T1000 (cell line): ENCODE measurements around the gene CCDC112.
"Not testable (repeated sequence)": the region's sequence is repeated elsewhere in the genome, so short reads cannot be mapped to it uniquely, and the experiment has no call there.

Experiments used
- DNase-seq: peaks from one replicate; lab custom pipeline; 2025; ENCODE audit warnings: mixed read lengths; lab: John Stamatoyannopoulos, UW

CCDC112 gene, protein sequence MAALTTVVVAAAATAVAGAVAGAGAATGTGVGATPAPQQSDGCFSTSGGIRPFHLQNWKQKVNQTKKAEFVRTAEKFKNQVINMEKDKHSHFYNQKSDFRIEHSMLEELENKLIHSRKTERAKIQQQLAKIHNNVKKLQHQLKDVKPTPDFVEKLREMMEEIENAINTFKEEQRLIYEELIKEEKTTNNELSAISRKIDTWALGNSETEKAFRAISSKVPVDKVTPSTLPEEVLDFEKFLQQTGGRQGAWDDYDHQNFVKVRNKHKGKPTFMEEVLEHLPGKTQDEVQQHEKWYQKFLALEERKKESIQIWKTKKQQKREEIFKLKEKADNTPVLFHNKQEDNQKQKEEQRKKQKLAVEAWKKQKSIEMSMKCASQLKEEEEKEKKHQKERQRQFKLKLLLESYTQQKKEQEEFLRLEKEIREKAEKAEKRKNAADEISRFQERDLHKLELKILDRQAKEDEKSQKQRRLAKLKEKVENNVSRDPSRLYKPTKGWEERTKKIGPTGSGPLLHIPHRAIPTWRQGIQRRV

DNA sequence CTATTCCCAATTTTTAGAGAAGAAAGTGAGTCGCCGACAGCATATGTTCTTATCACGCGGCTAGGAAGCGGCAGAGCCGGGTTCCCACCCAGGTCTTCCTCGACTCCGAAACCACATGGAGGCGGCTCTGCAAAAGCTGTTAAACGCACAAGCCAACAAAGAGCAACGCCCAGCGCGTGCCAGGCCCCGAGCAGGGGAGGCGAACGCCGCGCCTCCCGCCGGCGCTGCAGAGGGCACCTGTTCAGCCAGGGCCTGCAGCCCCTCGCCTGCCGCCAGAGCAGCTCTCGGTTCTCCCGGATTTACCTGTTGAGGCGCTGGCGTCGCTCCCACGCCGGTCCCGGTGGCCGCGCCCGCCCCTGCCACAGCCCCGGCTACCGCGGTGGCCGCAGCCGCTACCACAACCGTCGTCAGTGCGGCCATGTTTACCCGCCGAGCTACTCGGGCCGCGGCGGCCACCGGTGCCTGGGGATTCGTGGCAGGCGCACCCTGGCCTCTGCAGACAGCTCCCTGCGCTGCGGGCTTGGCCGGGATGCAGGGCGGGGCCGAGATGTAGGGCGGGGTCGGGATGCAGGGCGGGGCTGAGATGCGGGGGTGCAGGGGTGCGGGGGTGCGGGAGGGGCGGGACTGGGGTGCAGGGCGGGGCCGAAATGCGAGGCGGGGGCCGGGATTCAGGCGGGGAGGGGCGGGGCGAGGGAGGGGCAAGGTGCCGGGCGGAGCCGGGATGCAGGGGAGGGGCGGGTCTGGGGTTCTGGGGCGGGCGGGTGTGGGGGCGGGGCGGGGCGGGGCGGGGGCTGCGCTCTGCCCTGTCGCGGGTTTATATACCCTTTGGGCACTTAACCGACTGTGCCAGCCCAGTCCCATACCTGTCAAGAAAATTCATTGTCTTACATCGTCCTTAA, at the start of gene CCDC112:
CCDC112 (minus strand) TSS at position 531 of the 899 bp plus-strand sequence; CDS start at position 420, 111 bp downstream.
- DNase-seq: peak; percentile 75

DNA sequence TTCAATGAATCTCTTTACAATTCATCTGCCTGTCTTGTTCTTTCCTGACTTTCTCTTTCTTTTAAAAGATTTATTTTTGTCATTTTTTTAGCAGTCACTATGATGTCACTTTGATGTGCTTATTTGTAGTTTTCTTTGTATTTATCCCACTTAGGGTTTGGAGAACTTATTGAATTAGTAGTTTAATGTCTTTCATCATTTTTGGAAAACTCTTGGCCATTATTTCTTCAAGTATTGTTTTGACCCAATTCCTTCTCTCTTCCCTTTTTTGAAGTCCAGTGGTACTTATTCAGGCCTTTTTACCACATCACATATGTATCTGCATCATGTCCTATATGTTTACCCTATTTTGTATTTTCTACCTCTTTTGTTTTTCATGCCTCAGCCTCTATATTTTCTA, 48.9 kb upstream of the CCDC112 start:
- no peak for DNase-seq

DNA sequence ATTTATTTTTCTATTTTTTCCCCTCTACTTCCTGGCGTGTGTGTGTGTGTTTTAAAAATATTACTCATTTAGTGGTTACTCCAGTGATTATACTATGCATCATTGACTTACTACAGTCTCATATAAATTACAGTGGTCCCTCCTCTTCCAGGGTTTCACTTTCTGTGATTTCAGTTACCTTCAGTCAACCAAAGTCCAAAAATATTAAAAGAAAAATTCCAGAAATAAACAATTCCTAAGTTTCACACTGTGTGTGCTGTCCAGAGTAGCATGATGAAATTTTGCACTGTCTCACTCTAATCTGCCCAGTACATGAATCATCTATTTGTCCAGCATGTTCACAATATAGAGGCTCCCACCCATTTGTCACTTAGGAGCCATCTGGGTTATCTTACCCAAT, 47.4 kb upstream of the CCDC112 start:
- no peak for DNase-seq

DNA sequence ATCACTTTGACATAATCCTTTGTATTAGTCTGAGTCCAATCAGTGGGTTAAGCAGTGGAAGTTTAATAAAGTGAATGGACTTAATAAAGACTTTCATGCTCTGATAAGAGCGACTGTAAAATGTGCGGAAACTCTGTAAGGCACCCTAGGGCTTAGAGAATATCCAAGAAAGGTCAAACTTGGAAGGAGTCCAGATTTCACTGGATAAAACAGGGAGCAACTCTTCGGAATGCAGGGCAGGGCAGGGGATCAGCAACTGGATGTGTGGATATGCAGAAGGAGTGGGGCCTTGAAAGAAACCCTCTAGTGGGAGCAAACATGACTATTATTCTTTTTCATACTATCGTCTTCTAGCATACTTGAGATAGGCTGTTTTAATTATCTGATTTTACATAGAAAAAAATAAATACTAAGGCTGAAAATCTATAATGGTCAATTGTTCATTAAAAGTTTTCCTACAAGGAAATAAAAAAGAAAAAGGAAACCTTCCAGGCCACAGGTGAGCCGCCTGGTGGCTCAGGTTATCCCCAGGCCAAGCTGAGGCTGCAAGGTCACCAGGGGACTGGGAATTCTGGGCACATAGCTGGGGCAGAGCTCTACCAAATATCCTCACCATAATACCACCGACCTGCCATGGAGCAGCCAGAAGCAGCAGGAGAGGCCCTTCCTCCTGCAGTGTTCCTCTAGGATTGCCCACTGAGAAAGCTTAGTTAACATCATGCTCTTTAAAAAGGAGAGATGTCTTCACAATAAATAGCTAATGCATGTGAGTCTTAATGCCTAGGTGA, 46.3 kb upstream of the CCDC112 start:
- DNase-seq: no peak

DNA sequence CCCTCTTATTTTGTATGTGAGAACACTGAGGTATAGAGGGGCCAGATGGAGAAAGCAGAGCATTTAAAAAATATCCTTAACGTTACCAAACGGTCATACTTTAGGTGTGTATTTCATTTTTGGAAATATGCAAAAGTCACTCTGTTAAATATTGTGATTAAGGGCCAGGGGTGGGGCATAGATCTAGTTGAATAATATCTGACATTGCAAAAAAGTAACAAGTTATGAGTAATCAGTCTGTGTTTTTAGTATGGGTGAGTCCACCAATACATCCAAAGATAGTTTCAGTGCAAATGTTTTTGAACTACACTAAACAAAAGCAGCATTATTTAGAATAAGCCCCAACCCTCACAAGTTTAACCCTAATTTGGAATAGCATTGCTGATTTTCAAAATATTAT, 45.3 kb upstream of the CCDC112 start:
- DNase-seq: no peak

DNA sequence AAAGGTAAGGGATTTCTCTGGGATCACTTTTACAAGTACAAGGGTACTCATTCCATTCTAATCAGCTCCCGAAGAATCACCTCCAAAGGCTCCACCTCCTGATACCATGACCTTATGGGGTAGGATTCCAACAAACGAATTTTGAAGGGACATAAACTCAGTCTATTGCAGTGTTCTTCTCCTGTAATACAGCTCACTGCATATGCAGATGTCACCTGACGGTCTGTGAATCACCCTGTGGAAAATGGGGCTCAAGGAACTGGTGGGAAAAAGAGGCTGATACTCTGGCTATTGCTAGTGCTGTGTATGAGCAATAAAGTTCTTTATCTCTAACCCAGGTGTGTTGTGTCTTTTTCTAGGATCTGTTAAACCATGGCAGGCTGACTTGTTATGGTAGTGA, 42.4 kb upstream of the CCDC112 start:
- DNase-seq: no peak

DNA sequence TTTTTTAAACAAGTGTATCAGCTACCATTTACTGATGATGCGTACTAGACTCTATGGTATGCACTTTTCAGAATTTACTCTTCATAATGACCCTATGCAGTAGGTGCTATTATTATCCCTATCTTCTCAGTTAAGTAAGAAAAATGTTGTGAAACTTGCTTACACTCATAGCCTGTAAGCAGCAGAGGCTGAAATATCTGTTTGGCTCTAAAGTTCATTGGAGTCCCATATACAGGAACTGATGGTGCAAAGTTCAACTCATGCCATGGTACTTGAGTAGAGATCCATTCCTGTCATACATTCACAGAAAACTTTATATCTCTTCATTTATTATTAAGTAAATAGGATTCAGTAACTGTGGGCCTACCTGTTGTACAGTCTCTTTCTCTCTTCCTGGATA, 41.4 kb upstream of the CCDC112 start:
- no peak for DNase-seq

DNA sequence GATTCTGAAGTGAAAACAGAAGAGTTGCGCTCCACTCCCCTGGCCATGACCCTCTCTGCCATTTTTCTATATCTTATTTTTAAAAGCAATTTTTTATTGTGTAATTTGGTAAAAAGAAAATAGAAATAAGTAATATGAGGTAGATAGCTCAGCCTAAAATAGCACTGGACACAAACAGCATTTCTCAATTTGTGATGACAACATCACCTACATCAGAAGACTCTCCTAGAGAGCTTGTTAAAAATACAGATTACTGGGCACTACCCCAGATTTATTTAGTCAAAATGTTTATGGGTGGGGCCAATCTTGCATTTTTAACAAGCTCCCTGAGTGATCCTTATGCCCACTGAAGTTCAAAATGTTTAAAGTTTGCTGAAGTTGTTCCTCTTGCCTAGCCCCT, 40.5 kb upstream of the CCDC112 start:
- no peak for DNase-seq

DNA sequence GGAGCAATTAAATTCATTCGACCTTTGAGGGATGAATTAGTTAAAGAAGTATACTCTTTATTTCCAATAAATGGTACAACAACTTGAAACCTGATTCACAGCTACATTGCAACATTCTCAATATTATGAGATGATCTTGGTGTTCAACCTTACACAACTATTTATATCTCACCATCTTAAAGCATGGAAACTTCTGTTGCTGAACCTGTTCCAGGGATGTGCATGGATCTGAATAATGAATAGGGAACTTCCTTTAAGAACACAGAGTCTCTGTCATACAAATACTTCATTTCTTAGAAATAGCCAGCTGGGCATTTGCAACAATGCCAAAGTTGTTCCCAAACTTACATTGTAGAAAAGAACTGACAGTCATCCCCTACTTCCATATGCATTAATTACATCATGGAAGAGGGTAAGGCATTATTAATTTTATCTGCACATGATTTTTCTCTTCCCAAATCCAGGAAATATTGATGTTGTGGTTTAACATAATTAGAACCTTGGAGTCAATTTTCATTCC, 39.8 kb upstream of the CCDC112 start:
- DNase-seq: no peak

DNA sequence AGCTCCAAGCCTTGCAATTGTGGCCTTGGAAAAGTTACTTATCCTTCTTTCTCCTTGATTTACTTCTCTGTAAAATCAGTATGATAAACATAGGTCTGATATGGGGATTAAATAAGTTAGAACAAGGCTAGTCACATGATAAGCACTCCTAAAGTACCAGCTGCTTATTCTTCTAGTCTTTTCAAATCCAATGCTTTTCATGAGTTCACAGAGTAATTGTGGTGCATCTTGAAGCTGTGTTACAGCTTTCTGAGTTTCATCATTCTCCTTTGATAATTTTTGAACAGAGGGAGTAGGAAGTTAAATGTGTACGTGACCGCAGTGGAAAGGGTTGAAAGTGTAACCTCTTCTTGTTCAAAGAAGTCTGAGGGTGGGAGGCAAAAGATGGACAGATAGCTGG, 38.8 kb upstream of the CCDC112 start:
- DNase-seq: no peak

DNA sequence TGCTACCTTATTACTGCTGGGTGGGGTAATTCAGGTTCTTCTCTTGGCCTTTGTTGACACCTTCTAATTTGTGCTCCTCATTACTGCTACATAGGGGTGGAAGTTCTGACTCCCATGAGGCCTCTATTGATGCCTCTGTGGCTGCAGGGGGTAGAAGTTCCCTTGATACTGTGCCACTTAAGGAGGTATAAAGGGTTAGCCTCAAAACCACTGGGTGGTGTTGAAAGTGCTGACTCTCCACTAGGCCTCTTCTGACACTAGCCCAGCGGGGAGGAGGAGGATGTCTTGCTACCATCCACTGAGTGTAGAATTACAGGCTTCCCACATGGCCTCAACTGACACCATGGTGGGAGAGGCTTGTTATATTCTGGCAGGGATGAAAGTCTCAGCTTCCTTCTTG, 36.7 kb upstream of the CCDC112 start:
- DNase-seq: no peak

DNA sequence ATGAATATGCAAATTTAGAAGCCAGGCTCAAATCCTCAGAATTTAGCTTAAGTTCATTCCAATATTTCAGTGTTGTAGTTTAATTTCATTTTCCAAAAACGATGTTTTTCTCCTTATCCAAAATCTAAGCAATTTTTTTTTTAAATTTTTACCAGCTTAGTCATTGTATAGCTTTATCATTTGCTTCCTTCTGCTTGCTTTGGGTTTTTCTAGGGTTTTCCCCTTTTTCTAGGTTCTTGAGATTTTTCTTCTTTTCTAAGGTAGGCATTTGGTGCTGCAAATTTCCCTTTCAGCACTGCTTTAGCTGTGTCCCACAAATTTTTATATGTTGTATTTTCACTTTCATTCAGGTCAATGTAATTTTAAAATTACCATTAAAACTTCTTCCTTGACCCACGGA, 34.4 kb upstream of the CCDC112 start:
- no peak for DNase-seq

DNA sequence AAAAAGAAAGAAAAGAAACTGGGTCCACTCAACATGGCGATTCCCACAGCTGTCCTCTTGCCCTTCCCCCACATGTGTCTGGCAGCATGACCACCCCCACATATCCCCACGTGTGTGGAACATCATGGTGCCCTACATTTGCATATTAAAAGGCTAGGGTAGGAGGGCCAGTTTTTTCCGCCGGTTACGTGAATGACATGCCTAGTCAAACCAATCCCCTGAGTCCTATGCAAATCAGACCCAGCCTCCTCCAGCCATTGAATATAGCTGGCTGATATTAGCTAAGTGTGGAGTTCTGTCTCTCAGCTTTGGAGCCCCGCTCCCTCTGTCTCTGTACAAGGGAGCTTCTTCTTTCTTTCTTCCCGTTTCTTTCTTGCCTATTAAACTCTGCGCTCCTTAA, 33.0 kb upstream of the CCDC112 start:
- DNase-seq: no peak

DNA sequence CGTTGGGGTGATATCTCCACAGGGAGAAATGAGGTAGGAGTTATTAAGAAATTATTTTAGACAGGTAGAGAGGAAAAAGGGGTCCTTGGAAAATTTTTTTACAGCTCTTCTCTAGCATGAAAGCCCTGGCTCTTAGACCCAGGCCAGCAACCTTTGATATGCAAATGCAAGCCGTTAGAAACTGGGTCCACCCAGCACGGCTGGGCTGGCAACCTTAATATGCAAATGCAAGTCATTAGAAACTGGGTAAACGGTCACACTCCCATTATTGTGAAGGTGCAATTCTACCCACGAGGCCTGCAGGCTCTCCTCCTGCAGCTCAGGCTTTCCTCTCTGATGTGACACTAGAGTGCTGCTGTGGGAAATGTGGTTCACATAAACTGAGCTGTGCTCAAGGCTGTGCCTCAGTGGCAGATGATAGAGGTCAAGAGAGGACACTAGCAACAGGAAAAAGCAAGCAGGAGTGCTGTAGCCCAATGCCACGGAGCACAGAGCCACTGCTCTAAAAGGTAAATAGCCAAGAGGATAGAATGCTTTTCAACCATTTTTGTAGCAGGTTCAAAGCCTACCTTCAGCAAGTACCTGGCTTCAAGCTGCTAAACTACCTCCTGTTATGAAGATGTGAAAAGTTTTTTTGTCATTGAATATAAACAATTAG, 32.3 kb upstream of the CCDC112 start:
- not testable (repeated sequence) for DNase-seq

DNA sequence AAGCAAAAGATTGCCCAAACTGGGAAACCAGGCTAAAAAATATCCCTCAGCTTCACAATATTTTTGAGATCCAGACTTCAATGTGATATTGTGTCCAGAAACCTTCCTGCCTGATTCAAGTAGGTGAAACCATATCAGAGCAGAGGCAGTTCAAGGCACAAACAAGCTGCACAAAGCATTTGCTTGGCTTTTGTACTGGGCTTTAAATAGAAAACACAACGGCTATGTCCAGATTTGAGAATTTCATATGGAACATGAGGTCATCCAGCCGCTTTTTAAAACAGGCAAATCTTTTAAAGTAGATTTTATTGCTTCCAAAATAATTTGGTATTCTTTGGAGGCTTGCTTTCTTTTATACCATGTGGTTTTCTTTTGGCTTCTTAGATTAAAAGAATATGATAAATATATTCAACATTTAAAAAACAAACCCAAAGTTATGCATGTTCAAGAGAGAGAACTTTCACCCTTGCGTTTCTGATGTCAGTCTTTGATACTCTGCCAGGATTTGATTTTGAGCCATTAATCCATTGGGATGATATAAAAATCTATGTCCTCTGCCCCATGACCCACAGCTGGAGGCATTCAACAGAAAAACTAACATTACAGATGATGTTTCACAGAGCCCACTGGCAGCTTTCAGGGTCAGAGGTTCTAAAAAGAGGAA, 29.0 kb upstream of the CCDC112 start:
- DNase-seq: no peak

DNA sequence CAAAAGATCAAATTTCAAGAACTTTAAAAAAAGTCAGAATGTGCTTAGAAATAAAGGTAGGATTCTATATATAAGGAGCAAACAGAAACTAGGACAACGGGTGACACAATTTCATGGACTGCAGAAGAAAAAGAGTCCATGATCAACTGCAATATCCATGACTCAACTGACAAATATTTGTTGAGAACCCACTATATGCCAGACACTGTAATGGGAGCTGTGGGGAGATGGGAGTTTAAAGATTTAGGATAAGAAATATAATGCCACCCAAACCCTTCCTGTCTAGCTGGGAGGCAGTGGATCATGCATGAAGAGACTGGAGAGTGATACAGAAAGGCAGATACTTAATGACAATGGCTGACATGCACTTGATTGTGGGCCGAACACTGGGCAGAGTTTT, 27.6 kb upstream of the CCDC112 start:
- no peak for DNase-seq

DNA sequence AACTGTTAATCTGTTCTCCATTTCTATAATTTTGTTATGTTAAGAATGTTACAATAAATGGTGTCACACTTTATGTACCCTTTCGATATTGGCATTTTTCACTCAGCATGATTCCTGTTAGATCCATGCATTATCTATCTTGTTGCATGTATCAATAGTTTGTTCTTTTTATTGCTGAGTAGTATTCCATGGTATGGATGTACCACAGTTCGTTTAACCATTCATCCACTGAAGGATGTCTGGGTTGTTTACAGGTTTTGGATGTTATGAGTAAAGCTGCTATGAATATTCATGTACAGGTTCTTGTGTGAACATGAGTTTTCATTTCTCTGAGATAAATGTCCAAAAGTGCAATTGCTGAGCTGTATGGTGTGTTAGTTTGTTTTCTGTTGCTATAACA, 26.3 kb upstream of the CCDC112 start:
- no peak for DNase-seq

DNA sequence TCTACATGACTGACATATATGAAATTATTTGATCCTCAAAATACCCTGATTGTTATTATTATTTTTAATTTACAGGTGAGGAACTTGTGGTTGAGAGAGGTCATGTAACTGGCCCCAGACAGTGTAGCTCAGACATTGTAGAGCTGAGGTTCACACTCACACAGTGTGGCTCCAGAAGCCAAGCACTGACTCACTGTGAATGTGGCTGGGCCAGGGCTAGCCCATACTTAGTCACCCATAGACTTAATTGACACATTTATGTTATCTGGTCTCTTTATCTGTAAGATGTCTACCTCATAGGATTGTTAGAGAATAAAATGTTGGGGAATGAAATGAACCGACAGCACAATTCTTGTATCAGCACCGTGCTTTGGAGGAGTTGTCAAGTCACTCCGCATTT, 24.9 kb upstream of the CCDC112 start:
- DNase-seq: no peak

DNA sequence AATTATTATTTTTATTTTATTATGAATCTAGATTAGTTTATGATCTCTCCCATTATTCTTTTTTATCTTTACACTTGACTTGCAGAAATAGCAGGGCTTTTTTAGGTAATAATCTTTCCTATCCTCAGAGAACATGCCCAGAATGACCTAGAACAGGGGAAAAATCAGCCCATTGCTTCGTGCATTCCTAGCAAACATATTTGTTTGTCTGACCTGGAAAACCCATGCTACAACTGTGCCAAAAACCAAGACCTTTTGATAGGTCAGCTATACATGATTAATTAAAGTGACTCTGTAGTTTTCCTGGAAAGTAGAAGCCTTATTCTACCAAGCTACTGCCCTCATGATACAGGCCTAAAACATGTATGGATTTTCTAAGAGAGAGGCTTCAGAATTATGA, 24.1 kb upstream of the CCDC112 start:
- no peak for DNase-seq

DNA sequence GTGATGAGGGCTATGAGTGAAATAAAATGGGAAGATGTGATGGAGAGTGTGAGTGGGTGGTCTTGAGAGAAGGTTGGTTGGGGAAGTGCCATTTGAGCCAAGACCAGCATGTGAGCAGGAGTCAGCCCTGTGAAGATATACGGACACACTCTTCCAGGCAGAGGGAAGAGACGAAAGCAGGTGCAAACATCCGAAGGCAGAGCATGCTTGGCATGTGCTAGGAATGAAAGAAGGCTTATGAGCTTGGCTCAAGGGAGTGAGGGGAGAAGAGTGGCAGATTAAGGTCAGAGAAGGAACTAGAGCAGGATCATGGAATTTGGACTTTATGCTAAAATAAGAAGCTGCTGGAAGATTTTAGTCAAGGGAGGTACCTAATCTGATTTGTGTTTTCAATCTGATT, 23.6 kb upstream of the CCDC112 start:
- DNase-seq: no peak

DNA sequence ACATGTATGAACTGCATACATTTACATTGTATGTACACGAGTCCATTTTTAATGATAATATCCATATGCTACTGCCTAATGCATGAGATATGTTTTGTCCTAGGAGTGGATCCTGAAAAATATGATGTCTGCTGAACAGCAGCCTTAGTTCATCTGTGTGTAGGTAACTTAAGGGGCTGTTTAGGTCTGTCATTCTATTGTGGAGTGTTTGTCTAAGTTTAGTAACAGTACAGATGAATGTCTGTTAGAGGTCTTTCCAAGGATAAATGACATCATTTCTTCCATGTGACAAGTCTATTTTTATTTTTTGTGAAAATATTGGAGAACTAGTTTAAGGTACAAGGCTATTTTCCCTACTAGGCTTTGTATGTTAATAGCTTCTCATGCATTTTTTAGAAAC, 22.6 kb upstream of the CCDC112 start:
- no peak for DNase-seq
